ENCODE data around the gene ADGRF1.
"Not testable (repeated sequence)": the region's sequence is repeated elsewhere in the genome, so short reads cannot be mapped to it uniquely, and the experiment has no call there.

Gene ADGRF1

GRCh38 chr6:47042275-47042791 is at the start of gene ADGRF1:
TSS of gene ADGRF1 (minus strand) at chr6:47042332. CDS start at chr6:47029061, 13,271 bp downstream.
- DNase-seq (ENCODE audit: low read depth in 2 of 2, low spot score in 1 of 2) = no peak

DNA sequence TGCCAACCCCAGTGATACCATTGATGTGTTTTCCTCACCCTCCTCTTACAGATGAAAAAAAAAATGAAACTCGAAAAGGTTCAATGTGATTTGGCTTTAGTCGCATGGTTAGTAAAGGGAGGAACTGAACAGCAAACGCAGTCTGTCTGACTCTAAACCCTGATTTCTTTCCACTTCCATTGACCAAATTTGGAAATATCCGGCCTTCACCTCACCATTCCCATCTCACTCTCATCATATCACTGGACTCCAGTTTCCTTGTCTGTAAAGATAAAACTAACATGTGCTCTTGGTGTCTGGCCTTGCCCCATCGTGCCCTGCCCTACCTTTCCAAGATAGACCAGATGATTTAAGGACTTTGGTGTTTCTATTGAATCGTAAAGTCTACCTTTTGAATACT is 48.7 kb upstream of the ADGRF1 start:
- DNase-seq (ENCODE audit: low read depth in 2 of 2, low spot score in 1 of 2) = no peak

- DNase-seq (ENCODE audit: low read depth in 2 of 2, low spot score in 1 of 2) = not testable (repeated sequence)
Observed at GRCh38 chr6:47089473-47089872, 47.3 kb upstream of the ADGRF1 start.

GRCh38 chr6:47086051-47086770 is 44.1 kb upstream of the ADGRF1 start:
- DNase-seq (ENCODE audit: low read depth in 2 of 2, low spot score in 1 of 2) = no peak

GRCh38 chr6:47084610-47085009 is 42.5 kb upstream of the ADGRF1 start:
- DNase-seq (ENCODE audit: low read depth in 2 of 2, low spot score in 1 of 2) = no peak

GRCh38 chr6:47083586-47084047 is 41.5 kb upstream of the ADGRF1 start:
- DNase-seq (ENCODE audit: low read depth in 2 of 2, low spot score in 1 of 2) = no peak

DNA sequence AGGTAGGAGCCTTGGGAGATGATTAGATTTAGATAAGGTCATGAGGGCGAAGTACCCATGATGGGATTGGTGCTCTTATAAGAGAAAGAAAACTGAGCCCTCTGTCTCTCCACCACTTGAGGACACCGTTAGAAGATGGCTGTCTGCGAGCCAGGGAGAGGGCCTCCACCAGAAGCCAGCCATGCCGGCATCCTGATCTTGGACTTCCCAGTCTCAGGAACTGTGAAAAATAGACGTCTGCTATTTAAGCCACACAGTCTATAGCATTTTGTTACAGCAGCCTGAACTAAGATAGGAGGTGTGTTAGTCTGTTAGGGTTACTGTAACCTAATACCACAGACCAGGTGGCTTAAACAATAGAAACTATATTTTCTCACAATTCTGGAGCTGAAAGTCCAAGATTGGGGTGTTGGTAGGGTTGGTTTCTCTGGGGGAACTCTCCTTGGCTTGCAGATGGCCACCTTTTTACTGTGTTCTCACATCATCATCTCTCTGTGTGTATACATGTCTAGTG is 38.0 kb upstream of the ADGRF1 start:
- DNase-seq (ENCODE audit: low read depth in 2 of 2, low spot score in 1 of 2) = no peak

GRCh38 chr6:47079638-47080037 is 37.5 kb upstream of the ADGRF1 start:
- DNase-seq (ENCODE audit: low read depth in 2 of 2, low spot score in 1 of 2) = no peak

DNA sequence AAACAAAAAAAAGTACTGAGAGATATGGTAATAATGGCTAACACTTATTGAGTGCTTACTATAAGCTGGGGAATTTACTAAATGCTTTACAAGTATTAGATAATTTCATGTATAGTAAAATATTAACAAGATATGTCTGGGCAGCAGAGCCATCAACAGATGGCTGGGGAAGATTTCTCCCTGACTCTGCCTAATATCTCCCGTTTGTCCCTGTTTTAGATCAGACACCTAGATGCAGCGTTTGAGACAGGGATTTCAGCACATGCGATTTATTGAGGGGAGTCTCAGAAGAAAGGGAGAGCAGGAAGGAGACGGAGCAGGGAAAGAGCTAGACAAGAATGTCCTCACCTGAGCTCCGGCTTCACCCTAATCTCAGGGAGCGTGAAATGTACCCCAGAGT is 36.9 kb upstream of the ADGRF1 start:
- DNase-seq (ENCODE audit: low read depth in 2 of 2, low spot score in 1 of 2) = no peak

- no peak for DNase-seq (ENCODE audit: low read depth in 2 of 2, low spot score in 1 of 2)
Observed at GRCh38 chr6:47076422-47077344, 34.6 kb upstream of the ADGRF1 start.

DNA sequence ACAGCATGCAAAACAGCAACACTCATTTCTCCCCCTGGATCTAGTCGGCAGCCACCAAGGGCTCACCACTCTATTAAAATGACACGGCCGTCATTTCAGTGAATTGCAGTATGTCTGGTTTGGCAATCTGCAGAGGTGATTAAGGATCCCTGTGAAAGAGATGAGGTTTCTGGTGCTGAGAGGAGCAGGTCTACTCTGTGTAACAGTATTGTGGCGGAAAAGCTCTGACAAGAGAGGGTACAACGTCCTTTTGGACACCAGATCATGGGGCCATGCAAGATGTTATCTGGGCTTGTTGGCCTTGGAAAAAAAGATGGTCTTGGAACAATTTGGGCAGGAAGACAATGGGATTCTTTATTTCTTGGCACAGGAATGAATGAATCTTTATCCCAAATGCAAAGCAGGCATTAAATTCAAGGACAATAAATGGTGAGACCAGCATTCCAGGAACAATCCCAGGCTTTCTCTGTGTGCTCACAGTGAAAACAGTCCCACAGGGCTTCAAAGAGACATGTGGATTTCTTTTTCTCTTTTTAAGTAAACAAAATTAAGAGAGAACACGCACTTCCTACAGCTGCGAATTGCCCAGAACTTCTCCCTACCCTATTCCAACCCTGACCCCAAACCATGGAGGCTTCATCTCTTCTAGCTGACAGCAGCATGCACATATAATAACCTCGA is 33.7 kb upstream of the ADGRF1 start:
- DNase-seq (ENCODE audit: low read depth in 2 of 2, low spot score in 1 of 2) = no peak

DNA sequence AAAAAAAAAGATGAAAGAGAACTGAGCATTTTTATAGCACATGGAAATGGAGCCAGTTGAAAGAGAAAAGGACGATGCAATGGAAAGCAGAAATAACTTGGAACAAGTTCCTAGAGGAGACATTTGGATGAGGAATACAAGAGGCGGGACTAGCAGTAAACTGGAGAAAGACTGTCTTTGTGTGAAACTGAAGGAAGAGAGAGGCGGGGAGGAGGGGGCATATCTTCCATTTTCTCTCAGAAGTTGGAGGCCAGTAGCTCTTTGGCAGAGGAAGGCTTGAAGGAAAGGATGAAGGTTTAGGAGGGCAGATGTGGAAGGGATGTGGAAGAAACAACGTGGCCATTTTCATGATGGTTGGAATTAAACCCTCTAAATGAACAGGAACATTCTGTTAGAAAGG is 33.0 kb upstream of the ADGRF1 start:
- no peak for DNase-seq (ENCODE audit: low read depth in 2 of 2, low spot score in 1 of 2)

DNA sequence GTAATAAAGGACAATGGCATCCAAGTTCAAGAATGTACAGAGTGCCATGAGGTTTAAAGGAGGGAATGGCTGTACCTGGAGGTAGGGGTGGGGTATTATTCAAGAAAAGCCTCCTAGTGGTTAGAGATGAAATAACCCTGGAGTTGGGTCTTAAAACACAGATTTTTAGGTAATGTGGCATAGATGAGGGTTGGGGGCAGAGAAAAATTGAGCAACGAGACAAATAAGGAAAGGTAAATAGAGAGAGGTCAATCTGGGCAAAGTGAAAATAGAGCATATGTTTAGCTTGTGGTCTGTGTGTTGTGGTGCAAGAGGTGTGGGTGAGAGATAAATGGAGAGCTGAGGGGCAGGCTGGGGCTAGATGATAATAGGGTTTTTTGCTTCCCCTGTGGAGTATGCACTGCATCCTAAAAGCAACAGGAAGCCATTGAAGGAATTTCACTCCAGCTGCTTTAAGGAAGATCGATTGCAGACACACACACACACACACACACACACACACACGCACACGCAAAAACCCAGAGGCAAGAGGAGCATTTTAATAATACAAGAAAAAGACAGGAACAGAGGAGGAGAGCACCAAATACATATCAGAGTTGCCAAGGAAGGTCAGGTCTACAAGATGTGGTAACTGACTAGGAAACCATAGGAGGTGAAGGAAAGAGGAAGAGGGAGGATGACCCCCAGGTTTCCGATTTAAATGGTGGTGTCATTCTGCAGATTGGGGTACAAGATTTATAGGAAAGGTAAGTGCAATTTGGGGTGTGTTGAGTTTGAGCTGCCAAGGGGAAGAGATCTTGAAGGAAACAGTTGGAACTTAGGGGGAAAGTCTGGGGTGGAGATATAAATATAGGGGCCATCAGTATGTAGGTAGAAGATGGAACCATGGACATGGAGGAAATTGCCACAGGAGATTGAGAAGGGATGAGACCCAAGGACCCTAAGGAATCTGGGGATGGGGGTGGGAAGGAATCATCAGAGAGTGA is 31.3 kb upstream of the ADGRF1 start:
- no peak for DNase-seq (ENCODE audit: low read depth in 2 of 2, low spot score in 1 of 2)

DNA sequence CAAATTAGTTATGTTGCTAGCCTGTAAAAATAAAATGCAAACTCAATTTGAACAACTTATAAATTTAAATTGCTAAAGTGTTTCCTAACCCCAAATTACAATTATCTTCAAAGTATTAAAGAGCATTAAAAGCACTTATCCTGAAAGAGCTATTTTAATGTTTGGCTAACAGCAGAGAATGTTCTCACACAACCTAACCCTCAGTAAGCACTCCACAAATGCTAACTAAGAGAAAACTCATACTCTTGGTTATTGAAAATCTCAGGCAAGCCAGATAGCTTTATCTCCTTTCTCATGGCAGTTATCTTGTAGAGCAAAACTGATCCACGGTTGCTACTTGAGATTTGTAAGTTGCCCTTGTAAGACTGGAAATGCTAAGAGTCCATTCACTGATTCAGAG is 30.5 kb upstream of the ADGRF1 start:
- no peak for DNase-seq (ENCODE audit: low read depth in 2 of 2, low spot score in 1 of 2)

GRCh38 chr6:47071681-47072080 is 29.5 kb upstream of the ADGRF1 start:
- DNase-seq (ENCODE audit: low read depth in 2 of 2, low spot score in 1 of 2) = no peak

DNA sequence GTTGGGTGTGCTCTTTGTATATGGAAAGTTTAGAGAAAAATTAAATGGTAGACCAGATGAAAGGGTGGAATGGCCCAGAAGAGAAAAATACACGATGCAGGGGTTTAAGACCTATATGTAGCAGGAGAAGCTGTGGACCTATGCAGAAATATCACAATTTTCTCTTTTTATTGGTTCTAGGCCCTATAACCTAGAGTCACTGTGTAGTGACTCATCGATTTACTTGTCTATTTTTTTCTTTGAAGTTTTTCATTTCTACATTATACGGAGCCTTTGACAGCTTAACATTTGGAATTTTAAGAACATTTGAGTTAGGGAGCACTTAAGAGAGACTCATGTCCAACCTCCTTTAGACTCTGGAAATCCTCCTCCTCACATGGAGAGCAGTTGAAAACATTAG is 28.3 kb upstream of the ADGRF1 start:
- DNase-seq (ENCODE audit: low read depth in 2 of 2, low spot score in 1 of 2) = no peak

DNA sequence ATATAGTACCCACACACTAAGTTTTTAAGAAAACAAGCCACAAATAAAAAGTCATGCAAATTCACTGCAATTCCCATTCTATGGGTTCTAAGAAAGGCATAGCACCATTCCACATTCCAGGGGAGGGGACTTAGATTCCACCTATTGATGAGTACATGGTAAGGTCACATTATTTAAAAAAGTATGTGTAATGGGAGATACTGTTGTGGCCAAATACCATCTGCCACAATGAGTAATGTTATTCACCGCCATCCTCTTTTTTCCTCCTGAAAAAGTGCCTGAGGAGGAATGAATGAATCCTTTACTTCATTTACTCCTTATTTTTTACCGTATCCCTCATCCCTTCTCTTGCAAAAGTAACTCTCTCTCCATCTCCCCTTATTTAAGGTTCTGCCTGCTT is 27.0 kb upstream of the ADGRF1 start:
- DNase-seq (ENCODE audit: low read depth in 2 of 2, low spot score in 1 of 2) = no peak

DNA sequence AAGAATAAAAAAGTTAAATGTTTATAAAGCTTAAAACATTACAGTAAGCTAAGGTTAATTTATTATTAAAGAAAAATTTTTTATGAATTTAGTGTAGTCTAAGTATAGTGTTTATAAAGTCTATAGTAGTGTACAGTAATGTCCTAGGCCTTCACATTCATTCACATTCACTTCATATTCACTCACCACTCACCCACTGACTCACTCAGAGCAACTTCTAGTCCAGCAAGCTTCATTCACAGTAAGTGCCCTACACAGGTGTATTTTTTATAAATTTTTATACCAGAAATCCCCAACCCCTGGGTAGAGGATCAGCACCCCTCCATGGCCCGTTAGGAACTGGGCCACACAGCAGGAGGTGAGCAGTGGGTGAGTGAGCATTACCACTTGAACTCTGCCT is 24.3 kb upstream of the ADGRF1 start:
- no peak for DNase-seq (ENCODE audit: low read depth in 2 of 2, low spot score in 1 of 2)

DNA sequence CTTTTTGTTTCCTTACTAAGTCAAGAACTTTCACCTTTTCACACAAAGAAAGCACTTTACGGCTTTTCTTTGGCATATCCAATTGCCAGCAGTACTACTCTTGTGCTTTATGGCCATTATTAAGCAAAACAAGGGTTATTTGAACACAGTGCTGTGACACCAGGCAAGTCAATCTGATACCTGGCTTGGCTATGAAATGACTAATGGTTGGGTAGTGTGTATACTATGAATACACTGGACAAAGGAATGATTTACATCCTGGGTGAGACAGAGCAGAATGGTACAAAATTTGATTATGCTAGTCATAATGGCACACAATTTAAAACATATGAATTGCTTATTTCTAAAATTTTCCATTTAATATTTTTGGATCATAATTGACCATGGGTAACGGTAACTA is 22.1 kb upstream of the ADGRF1 start:
- DNase-seq (ENCODE audit: low read depth in 2 of 2, low spot score in 1 of 2) = no peak

DNA sequence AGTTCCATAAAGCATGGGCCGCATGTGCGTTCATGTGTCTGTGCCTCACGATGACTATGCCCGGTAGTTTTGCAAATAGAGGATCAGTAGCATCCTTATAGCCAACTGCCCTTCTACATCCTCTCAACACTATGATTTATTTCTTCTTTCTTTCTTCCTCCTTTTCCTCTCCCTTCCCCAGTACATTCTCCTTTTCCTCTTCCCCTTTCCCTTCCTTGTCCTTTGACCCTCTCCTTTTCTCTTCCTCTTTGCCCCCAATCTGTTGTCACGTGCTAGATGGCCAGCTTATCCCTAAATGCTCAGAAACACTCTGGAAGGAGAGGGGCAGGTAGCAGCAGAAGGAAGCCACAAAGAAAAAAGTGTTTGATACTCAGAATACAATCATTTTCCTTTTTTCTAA is 20.2 kb upstream of the ADGRF1 start:
- no peak for DNase-seq (ENCODE audit: low read depth in 2 of 2, low spot score in 1 of 2)
